Activated CD8-positive, alpha-beta memory T cell treated with anti-CD3 and anti-CD28 coated beads, Interleukin-2, amount 50 U/mL, for 1 hour (primary cell): ENCODE data around the gene LPIN3.
A peak's percentile ranks its signal among the peaks of the same experiment; 100 is the strongest.

Experiments
- DNase-seq: peaks from one replicate; pipeline ENCODE4 v3.0.0-alpha.2; 2020; ENCODE audit errors: extremely low read depth

LPIN3 gene

DNA sequence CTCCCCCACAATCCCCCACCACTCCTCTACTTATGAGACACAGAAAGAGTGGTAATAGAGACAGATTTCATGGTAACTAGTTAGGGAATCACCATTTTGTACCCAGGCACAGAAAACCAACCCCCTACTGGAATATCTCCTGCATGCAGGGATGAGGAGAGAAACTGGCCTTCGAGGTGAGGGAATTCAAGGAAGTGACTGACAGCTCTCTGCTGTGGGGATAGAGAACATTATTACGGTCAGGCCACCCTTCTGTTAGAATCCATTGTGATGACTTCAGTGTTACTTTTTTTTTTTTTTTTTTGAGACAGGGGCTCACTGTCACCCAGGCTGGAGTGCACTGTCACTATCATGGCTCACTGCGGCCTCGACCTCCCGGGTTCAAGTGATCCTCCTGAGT is 13.4 kb upstream of the LPIN3 start:
- DNase-seq: no peak

DNA sequence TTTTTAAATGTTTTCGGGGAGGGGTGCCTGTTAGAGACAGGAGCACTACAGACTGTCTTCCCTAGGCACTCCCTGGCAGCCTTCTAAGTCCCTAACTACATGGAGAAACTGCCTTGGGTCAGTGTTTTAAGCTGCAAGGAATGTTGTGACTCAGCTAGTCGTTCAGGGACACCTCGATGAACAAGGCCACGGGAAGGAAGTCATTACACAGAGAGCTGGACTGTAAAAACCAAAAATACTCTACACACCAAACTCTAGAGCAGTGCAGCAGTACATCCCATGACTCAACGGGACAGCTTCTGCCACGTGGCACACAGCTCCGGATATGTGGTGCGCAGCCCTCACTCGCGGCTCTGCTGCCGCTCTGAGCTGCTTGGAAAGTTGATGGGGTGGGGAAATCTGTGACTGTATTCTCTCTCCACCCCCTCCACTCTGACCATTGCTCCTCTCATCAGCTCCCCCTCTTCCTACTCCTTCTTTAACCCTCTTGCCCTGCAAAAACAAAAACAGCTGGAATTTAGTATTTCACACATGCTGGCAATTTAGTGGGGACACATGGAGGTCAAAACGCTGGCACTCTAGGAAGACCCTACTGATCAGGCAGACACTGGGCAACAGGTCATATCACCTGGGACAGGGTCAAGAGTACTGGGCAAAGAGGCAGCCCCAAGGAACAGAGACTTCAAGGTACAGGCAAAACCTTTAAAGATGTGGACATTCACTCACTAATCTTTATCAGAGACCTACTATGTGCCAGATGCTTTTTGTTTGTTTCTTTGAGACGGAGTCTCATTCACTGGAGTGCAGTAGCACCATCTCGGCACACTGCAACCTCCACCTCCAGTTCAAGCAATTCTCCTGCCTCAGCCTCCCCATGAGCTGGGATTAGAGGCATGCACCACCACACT is 10.9 kb upstream of the LPIN3 start:
- peak; percentile 19 for DNase-seq

DNA sequence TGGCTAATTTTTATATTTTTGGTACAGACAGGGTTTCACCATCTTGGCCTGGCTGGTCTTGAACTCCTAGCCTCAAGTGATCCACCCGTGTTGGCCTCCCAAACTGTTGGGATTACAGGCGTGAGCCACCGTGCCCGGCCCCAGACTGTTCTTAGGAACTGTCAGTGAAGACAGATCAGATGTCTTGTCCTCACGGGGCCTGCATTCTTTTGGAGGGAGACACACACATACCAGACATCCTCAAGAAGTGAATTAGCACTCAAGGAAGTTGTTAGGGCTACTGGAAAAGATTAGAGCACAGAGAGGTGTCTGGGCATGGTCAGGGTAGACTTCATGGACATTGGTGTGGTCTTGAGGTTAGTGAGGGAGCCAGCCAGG is 10.3 kb upstream of the LPIN3 start:
- DNase-seq: no peak

DNA sequence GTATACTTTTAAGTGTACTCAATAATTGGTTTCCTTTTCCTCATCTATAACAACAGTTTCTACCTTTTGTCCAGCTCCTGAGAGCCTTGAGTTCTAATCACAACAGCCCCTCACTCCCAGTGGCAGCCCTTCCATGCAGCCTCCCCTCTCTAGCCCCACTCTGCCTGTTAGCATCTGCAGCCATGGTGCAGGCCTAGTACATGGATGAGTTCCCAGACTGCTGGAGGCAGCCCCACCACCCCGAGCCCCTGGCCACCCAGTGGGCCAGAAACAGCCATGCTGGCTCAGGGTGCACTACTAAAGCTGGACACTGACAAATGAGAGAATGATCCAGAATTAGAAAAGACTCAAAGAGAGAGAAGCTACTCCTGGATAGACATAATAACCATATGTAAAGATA is 9.7 kb upstream of the LPIN3 start:
- no peak for DNase-seq

DNA sequence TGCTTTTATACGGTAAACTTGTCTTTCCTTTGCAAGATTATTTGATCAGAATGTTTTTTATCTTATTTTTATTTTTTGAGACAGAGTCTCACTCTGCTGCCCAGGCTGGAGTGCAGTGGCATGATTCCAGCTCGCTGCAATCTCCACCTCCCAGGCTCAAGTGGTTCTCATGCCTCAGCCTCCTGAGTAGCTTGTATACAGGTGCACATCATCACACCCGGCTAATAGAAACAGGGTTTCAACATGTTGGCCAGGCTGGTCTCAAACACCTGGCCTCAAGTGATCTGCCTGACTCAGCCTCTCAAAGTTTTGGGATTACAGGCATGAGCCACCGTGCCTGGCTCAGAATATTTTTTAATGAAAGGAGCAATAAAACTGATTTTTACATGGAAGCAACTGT is 8.9 kb upstream of the LPIN3 start:
- no peak for DNase-seq

DNA sequence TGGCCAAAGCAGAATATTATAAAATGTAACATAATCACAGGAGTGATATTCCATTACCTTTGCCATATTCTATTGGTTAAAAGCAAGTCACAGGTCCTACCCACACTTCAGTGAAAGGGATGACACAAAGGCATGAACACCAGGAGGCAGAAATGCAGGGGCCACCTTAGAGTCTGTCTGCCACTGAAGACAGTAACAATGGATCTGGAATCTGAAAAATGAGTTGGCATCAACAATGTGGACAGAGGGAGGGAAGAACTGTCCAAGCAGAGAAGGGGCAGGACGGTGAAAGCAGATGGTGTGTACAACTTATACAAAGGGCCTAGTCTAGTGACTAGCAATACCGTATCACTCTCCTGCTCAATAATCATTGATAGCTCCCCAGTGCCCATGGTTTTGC is 6.6 kb upstream of the LPIN3 start:
- no peak for DNase-seq

DNA sequence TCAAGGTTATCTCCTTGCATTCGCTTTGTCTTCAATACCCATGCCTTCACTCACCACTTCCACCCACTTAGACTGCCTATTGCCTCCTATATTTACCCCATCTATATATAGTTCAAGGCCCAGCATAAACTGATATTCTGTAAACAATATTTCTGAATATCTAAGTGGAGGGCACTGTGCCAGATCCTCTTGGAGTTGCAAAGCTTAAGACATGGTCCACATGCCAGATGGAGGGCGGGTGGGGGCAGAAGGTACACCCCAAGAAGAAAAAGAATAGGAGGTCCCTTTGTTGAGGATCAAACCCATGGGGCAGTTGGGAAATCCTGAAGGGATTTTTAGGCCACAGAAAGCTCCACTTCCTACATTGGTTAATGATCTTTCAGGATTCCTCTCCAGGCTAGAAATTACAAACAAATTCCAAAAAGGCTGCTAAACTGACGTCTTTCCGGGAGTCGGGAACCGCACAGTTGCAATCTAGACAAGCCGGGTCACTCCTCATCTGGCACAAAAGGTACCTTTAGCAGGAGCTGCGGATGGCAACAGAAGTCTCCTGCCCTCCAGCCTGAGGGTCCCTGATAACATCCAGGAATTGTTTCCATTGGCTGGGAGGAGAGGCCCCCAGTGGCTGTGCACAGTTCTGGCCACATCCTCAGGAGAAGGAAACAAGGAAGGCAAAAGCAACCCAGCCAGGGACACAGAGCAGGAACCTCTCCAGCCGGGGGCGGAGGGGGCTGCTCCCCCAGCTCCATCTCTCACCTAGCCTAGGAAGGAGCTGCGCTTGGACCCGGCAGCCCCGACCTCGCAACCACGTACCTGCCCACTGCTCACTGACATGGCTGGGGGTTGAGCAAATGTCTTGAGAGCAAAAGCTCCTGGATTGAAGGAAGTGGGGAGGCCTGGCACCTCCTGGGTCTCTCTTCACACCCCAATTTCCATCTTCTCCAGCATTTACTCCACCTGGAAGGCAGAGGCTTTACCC is 5.9 kb upstream of the LPIN3 start:
- DNase-seq: no peak

DNA sequence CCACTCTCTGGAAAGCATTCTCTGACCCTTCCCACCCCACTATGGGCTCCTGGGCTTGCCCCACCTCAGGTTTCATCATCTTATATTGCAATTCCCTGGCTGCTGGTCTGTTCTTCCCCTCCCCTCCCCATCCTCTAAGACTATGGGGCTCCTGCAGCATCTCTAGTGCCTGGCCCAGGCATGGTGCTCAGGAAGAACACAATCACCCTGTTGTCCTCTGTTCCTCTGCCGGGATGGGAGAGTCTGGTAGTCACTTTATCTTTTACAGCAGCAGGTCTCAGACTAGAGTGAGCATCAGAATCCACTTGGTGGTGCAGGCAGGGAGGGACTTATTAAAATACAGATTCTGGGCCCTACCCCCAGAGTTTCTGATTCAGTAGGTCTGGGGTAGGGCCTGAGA is 5.0 kb upstream of the LPIN3 start:
- no peak for DNase-seq

DNA sequence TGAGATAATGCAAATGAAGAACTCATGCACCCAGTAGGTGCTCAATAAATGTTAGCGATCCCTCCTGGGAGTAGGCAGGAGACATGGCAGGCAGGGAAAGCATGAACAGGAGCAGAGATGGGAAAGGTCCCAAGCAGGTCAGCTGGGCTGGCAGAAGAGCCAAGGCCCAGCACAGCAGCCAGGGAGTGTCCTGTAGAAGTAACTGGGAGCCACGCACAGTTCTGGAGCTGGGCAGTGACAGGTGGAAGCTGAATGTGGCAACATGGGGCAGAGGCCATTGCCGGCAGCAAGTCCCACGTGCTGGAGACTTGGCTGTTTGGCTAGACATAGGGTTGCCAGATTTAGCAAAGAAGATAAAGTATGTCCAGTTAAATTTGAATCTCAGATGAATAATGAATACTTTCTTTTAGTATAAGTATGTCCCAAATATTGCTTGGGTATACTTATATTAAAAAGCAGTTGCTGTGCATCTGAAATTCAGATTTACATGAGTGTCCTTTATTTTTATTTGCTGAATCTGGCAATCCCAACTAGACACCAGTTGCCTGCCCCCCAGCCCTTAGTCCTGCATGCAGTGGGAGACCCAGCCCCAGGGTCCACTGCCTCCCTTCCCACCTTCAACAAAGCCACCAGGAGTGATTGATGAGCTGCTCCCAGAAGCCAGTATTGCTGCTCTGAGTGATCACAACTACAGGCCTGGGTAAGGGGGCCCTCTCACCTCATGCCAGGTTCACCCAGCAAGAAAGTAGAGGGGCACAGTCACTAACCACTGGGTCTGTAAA is 3.7 kb upstream of the LPIN3 start:
- DNase-seq: no peak

DNA sequence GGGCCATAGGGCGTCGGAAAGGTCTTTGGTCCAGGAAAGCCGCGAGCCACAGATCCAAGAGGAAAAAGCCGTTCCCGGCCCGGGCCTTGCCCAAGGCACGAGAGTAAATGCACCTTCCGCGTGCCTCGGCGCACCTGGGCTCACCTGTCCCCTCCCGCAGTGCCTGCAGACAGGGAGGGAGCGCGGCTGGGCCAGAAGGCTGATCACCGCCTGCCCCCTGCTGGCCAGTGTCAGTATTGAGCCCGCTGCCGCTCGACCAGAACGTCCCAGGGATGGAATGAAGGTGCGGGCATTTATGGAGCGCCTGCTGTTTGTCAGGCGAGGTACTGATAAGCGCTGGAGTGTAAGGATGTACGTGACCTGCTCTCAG is 679 bp upstream of the LPIN3 start:
- peak; percentile 48 for DNase-seq

DNA sequence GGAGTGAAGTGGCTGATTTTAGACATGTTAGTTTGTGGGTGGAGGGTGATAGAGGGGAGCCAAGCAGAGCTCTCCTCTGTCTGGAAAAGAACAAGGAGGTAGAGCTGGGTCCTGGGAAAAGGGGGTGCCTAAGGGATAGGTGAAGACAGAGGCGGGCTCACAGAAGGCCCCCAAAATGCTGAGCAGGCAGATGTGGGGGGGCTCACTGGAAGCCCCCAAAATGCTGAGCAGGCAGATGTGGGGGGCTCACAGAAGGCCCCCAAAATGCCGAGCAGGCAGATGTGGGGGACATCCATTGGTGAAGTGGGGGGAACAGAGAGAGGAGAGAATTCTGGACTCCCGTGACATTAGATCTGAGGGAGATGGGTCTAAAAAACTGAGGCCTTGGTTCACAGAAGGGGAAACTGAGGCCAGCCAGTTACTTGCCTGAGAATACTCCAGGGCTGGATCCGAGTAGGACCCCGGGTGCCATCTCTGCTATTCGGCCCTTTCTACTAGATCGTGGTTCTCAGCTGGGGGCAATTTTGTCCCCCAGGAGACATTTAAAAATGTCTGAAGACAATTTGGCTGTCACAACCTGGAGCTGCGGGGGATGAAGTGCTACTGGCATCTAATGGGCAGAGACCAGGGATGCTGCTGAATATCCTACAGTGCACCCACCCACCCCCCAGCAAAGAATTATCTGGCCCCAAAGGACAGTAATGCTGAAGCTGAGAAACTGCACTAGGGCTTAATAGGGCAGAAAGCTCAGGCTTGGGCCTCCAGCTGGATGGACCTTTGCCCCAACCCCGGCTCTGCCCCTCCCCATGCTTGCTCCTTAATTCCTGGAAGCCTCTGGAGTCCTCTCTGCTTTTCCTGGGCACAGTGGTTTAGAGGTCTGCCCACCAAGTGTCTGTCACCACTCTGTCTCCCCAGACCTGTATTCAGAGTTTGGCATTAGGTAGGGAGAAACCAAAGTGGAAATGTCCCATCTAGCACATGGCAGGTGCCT is 2.1 kb downstream of the LPIN3 start:
- DNase-seq: no peak

DNA sequence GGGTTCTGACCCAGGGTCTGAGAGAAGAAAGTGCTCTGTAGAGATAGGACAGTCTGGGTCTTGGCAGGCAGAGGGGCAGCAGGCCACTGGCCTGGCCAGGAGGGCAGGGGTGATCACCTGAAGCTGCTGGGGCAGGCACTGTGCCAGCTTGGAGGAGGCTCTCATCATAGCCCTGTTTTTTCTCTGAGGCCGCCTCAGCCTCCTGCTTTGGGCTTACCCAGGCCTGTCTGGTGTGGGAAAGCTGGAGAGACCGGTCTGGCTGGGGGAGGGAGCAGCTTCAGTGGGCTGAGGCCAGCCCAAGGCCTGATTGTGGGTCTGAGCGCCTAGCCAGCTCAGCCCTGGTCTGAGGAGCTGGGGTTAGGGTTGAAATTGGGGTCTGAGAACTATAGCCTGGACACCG is 3.9 kb downstream of the LPIN3 start:
- no peak for DNase-seq

DNA sequence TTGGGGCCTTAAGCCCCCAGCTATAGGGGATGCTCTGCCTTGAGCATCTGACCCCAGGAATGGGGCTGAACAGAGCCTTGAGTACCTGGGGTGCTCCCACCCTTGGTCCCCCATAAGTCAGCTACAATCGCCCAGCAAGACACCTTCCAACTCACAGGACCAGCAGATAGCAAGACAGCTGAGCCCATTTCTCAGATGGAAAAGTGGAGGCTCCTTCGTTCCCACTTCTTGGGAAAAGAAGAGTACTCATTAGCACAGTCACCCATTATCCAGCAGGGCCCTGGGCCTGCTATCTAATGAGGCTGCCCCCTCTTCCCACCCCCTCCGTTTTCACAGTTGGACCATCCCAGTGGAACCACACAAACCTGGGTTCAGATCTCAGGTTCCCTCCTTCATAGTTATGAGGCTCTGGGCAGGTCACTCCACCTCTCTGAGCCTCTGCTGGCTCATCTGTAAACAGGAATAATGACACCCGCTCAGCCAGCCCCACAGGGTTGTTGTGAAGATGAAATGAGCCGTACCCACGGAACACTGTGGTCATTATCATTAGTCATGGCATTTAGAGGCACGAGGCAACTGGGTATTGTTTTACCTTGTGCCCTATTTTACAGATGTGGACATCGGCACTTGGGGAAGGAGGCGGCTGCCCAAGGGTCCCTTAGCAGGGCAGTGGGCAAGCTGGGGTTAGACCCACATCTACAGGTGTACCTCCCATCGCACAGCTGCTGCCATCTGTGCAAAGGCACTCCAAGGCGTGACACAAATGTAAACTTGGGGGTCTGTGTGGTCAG is 4.5 kb downstream of the LPIN3 start:
- no peak for DNase-seq

DNA sequence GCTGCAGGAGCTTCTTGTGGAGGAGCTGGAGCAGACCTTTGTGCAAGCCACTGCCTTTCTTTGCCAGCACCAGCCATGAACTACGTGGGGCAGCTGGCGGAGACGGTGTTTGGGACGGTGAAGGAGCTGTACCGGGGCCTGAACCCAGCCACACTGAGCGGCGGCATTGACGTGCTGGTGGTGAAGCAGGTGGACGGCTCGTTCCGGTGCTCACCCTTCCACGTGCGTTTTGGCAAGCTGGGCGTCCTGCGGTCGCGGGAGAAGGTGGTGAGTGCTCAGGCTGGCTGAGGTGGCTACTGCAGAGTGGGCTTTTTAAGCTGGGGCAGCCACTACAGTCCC is 5.1 kb downstream of the LPIN3 start:
- DNase-seq: no peak

DNA sequence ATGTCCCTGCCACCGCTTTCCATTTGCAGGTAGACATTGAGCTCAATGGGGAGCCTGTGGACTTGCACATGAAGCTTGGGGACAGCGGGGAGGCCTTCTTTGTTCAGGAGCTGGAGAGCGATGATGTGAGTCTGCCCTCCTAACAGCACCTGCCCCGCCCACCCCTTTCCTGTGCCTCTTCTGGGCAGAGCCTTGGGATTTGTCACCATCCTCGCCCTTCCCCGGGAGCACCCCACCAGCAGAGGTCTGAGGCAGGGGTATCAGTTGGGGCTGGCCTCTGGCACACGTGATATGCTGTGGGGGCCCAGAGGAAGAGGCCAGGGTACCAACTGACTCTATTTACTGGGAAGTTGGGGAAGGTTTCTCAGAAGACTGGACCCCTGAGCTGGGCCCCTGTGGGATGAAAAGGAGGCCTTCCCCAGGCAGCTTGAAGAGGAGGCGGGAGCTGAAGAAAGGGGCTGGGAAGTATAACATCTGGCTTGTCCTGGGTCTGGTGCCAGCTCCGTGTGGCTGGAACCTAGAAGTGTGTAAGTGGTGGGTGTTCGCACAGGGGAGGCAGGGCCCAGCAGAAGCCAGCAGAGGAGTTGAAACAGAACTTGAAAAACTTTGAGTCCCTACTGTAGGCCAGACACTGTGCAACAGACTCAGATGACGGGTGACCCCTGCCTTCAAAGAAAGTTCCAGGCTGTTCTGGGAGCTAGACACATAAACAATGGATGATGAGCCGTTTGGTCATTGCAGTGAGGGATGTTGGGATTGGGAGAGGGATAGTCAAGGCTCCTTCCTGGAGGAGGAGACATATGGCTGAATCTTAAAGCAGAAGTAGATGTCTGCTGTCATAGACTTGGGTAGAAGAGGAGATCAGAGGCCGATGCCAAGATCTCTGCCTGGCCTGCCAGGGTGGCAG is 7.2 kb downstream of the LPIN3 start:
- no peak for DNase-seq

DNA sequence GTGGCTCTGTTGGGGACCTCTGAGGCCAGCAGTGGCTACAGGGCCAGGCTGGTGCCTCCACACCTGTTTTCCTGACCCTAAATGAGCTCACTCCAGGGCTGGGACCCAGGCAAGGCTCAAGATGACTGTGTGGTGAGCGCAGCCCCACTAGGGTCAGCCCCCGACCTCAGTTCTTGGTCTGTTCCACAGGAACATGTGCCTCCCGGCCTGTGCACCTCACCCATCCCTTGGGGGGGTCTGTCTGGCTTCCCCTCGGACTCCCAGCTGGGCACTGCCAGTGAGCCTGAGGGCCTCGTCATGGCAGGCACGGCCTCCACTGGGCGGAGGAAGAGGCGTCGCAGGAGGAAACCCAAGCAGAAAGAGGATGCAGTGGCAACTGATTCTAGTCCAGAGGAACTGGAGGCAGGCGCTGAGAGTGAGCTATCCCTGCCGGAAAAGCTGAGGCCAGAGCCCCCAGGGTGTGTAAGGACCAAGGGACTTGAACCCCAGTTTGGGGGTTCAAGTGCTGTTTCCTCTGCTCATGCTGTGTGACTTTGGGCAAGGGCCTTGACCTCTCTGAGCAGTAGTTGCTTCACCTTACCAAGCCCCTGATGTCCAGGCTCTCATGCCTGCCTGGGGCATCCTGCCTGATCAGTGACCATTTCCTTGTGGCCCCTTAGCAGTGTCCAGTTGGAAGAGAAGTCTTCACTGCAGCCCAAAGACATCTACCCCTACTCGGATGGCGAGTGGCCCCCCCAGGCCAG is 8.0 kb downstream of the LPIN3 start:
- no peak for DNase-seq

DNA sequence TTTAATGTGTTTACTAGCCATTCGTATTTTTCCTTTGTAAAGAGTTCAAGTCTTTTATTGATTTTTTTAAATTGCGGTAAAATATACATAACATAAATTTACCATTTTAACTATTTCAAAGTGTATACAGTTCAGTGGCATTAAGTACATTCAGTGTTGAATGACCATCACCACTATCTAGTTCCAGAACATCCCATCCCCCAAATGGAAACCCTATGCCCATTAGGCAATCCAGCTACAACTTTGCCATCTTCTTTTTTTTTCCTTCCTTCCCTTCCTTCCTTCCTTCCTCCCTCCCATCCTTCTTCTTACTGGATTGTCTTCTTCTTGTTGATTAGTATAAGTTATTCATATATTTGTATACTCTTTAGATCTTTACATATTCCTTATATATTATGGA is 8.6 kb downstream of the LPIN3 start:
- DNase-seq: no peak

DNA sequence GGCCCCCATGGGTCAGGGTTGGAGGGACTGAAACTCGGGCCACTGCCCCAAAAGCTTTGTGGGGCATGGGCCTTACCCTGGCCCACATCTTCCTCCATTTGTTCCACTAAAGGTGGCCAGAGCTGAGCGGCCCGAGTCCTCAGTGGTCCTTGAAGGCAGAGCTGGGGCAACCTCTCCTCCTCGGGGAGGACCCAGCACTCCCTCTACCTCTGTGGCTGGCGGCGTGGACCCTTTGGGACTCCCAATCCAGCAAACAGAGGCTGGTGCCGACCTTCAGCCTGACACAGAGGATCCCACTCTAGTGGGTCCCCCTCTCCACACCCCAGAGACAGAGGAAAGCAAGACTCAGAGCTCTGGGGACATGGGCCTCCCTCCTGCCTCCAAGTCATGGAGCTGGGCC is 9.3 kb downstream of the LPIN3 start:
- no peak for DNase-seq
